ENCODE data around the gene WIPF1. TPM values are rescaled to one million over a fixed set of nuclear protein-coding genes. Genes with fewer than 3 reads are reported as not detected.

The WIPF1 gene
- total RNA-seq, 1 donor from 2014 or later = 21.2 TPM

DNA sequence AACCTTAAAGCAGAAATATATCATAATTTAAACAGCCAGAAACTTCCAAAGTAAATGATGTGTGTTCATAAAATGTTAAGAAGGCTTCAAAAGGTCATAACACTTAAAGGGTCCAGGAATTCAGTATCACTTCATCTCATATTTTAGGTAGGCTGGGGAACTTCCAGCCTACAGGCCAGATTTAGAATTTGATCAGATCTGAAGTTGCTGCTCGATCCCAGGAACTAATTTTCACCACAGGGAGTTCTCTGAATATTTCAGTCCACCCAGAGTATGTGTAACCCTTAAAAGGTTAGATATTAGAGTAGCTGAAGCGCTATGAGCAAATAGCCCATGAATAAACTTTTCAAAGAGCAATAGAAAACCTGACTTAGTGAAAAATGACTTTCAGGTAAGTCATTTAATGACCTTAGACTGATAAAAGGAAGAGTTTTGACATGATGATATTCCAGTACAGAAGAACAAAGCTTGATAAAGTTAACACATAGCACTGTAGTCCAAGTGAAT, 1.7 kb downstream of the WIPF1 start:
- DNase-seq (ENCODE audit: low spot score) = no peak

GRCh38 chr2:174595116-174595809, 2.3 kb downstream of the WIPF1 start:
- DNase-seq (ENCODE audit: low spot score) = no peak

DNA sequence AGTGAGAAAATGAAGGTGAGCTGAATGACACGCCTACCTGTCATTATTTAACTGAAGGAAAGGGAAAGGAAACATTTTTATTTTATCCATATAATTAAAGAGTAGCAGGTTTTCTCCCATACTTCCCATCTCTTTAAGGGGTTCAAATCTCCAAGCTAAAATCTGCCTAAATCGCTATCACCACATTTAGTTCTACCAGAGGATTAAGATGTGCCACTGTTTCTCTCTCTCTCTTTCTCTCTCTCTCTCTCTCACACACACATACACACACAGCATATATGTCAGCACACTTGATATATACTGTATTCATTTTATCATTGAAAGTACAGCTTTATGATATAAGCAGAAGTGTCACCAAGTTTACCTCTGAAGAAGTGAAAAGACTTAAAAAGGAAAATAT, 3.1 kb downstream of the WIPF1 start:
- no peak for DNase-seq (ENCODE audit: low spot score)

GRCh38 chr2:174593574-174594203, 3.9 kb downstream of the WIPF1 start:
- peak; percentile 69 for DNase-seq (ENCODE audit: low spot score)

DNA sequence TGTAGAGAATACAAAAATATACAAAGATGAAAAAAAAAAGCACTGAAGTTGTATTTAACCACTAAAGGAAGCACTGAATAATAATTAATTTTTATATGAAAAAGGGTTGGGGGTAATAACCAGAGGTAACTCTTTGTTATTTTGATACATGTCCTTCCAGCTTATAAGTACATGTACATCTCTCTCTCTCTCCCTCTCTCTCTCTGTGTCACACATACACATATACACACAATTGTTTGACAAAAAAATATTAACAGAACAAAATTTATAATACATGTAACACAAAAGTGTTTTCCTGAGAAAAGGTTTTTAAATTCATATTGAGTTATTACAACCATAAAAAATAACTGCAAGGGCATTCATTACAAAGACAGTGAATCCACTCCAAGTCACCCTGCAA, 4.6 kb downstream of the WIPF1 start:
- DNase-seq (ENCODE audit: low spot score) = no peak

GRCh38 chr2:174591740-174592139, 5.9 kb downstream of the WIPF1 start:
- no peak for DNase-seq (ENCODE audit: low spot score)

GRCh38 chr2:174590928-174591648, 6.5 kb downstream of the WIPF1 start:
- DNase-seq (ENCODE audit: low spot score) = no peak

- DNase-seq (ENCODE audit: low spot score) = no peak
These were observed 7.3 kb downstream of the WIPF1 start for GRCh38 chr2:174590346-174590745.

DNA sequence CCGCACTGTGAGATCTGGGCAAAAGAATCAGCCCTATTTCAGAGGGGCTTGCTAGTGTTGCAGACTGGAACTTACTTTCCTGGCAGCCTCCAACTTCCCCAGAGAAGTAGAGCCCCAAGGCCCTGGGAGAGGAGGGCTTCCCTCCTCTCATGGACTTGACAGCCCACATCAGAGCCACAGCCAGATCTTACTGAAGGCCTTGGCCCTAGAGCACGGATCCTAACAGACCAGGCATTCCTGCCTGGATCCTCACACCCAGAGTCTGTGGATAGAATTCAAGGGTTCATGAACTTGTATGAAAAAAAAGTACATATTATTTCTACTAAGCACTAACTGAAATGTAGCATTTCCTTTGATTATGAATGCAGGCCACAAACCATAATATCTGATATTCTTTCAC, 8.3 kb downstream of the WIPF1 start:
- no peak for DNase-seq (ENCODE audit: low spot score)

DNA sequence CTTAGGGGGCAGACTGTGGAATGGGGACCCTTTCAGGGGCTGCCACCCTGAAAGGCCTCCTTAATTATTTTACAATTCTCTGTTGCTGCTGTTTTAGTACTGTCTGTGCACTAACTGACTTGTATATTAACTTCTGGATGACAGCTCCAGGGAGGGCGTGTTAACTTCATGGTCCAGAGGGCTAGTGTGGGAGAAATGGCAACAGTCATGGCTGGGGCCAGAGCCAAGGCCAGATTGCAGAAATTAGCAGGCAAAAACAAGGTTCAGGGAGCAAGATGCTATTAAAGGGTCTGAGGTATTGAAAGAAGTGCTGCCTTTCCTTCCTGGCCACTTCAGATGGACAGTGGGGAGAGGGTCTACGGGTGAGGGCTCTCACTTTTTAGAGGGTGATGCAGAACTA, 9.1 kb downstream of the WIPF1 start:
- DNase-seq (ENCODE audit: low spot score) = no peak

DNA sequence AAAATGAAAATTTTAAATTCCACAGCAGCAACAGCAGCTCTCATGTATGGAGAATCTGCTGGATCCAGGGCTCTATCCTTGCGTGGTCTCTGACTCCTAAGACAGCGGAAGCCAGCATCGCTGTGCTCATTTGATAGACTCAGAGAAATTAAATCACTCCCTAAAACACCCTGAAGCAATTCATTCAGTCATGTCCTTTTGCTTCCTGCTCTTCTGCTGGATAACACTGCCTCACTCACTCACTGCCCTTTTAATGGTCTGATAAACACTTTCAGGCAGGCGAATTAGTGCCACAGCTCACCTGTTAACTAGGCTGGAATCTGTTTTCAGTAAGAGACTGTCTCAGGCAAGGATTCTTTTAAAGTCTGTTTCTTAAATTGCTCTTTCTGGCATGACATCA, 10.0 kb downstream of the WIPF1 start:
- DNase-seq (ENCODE audit: low spot score) = no peak

GRCh38 chr2:174586418-174587295, 10.9 kb downstream of the WIPF1 start:
- no peak for DNase-seq (ENCODE audit: low spot score)

DNA sequence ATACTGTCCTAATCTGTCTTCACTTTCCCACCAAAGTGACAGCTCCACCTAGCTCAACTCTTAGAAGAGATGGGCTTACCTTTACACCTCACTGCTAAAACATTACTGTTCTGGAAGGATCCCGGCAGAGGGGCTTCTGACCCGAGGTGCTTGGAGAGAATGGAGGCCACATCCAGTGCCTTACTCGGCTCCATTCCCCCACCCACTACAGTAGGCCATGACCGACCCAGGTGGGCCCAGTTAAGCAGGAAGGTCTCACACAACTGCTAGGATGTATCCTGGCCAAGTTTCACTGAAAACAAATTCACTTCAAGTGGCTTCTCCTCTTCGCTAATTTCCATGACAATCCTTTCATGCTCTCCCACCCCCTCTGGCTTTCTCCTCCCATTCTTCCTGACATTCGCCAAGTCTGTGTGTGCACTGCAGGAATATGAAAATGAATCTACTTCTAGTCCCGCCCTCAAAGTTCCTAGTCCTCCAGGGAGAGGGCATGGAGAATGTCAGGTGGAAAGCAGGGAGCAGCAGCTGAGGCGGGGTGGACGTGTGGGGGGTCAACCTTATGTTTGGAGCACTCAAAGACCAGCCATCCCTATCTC, 11.8 kb downstream of the WIPF1 start:
- DNase-seq (ENCODE audit: low spot score) = no peak

DNA sequence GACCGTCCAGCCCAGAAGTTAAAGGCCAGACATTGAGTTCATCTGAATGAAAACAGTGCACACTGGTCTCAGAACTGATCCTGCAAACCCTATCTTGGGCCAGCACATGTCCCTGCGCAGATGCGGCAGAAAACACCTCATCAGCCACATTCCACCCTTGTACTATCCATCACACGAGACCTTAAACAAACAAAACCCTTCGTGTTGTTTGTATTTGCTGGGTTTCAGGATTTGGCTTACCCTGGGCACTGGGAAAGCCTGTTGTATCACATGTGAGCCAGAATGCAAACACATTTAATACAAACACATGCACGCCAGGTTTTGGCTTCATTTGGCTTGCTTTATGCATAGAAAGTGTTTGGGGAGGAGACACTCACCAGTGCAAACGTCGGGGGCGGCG, 12.5 kb downstream of the WIPF1 start:
- DNase-seq (ENCODE audit: low spot score) = no peak

- peak; percentile 55 for DNase-seq (ENCODE audit: low spot score)
These were observed 16.1 kb downstream of the WIPF1 start for GRCh38 chr2:174581491-174581890.

DNA sequence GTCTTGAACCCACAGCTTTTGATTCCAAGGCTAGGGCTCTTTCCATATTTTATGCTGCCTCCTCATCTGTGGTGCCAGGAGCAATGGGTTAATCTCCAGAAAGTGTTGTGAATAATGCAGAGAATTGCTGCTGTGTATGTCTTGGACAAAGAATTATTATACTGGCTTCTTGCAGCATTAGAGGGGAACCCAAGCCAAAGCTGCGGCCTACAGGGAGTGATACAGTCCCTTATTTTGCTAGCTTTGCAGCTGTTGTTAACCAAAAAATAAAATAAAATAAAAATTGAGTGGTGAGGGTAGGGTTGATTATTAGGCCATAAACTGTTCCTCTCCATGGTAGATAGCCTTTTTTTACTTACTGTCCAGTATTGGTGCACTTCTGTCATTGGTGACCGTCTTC, 16.7 kb downstream of the WIPF1 start:
- DNase-seq (ENCODE audit: low spot score) = no peak

DNA sequence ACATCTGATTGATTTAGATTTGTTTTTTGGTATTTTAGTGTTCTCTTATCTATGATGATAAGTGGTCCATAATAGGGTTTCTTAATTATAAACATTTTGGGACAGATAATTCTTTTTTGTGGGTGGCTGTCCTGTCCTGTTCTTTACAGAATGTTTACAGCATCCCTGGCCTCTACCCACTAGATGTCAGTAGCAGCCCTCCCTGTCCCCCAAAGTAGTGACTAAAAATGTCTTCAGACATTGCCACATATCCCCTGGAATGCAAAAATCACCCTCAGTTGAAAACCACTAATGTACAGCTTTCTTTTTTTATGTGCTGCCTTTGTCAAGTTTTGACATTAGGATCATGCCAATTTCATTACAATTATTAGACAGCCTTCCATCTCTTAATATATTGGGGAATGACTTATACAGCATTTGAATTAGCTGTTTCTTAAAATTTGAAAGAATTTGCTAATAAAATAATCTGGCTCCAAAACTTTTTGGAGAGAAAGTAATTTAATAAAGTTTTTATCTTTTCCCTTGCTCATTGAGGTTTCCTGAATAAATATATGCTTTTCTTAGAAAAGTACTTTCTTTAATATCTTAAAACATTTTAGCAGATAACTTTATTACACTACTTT, 19.5 kb downstream of the WIPF1 start:
- peak; percentile 64 for DNase-seq (ENCODE audit: low spot score)

GRCh38 chr2:174575124-174575776, 22.4 kb downstream of the WIPF1 start:
- DNase-seq (ENCODE audit: low spot score) = no peak

- DNase-seq (ENCODE audit: low spot score) = no peak
These were observed 22.9 kb downstream of the WIPF1 start for GRCh38 chr2:174574657-174575056.

DNA sequence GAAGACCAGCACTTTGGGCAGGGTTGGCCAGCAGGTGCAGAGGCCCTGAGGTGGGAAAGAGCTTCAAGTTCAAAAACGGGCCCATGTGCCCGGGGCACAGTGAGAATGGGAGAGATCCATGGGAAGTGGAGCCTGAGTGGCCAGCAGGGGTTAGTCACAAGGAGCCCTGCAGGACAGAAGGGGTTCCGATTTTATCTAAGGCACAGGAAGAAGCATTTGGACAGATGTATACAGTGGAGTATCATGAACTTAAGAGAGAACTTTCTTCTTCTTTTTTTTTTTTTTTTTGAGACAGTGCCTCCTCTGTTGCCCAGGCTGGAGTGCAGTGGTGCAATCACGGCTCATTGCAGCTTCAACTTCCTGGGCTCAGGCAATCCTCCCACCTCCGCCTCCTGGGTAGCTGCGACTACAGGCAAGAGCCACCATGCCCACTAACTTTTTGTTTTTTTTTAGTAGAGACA, 24.0 kb downstream of the WIPF1 start:
- no peak for DNase-seq (ENCODE audit: low spot score)

Measured in umbilical cord (tissue), 2 donors.